Lower lobe of right lung (tissue), 2 donors: ENCODE results near the gene EPPIN. TPM values are rescaled to one million over a fixed set of nuclear protein-coding genes. Genes with fewer than 3 reads are reported as not detected.
A peak's percentile ranks its signal among the peaks of the same experiment; 100 is the strongest.
"Not testable (repeated sequence)": the region's sequence is repeated elsewhere in the genome, so short reads cannot be mapped to it uniquely, and the experiment has no call there.

Source experiments
- ATAC-seq, 2 donors: fragments of 200-7000 bp; cut with Tn5 transposase; one replicate each; pipeline ENCODE4 v1.9.1; 2020 to 2022; ENCODE audit warnings: mild to moderate bottlenecking in 2 of 2, moderate library complexity in 2 of 2
- DNase-seq: peaks from one replicate; pipeline ENCODE4 v3.0.0-alpha.2; 2020
- H3K27ac ChIP-seq: fragments of 200-600 bp; one replicate; pipeline ENCODE4 v1.8.0; 2022
- H3K27me3 ChIP-seq: fragments of 200-600 bp; one replicate; pipeline ENCODE4 v1.8.0; 2022; ENCODE audit warnings: low read depth
- H3K36me3 ChIP-seq: fragments of 200-600 bp; one replicate; pipeline ENCODE4 v1.8.0; 2022; ENCODE audit warnings: mild to moderate bottlenecking
- H3K4me1 ChIP-seq: fragments of 200-600 bp; one replicate; pipeline ENCODE4 v1.8.0; 2022
- H3K4me3 ChIP-seq: fragments of 200-600 bp; one replicate; pipeline ENCODE4 v1.8.0; 2022; ENCODE audit warnings: mild to moderate bottlenecking
- H3K9me3 ChIP-seq: fragments of 200-600 bp; one replicate; pipeline ENCODE4 v1.8.0; 2022
- CTCF ChIP-seq: fragments of 200-600 bp; IDR thresholded peaks from one replicate; pipeline ENCODE4 v1.8.0; 2022; ENCODE audit warnings: antibody characterized with exemption, mild to moderate bottlenecking
- intact Hi-C: fragments of 100-400 bp; cut with DNase I; formaldehyde crosslinking; loops from one replicate; pipeline ENCODE4 v1.11.0; 2022
- total RNA-seq: library from RNA; stranded (reverse); fragmentation: NEBNext Ultra II Directional; extraction: Animal tissue kit (Norgen Biotek cat#: 25700); gene quantifications from one replicate; pipeline ENCODE4 v1.2.1, GENCODE V29; 2021
- donor health status: DM: no; HTN: yes; CAD: no; lungs with severe emphysema.

The EPPIN gene
- total RNA-seq, 1 donor from 2014 or later: 0.38 TPM

- ATAC-seq (peak; percentile 72 to 90), DNase-seq (no peak)
- Histone ChIP-seq H3K36me3 (no peaks in the 10 kb centered on the region), H3K4me3 (no peak overlapping the region), H3K9me3 (no peaks in the 10 kb centered on the region), H3K27ac (peak overlapping the region; percentile 27), H3K27me3 (no peaks in the 10 kb centered on the region), H3K4me1 (peaks cover 5% of the 10 kb centered on the region)
- intact Hi-C loops: no loop called here
- TF ChIP-seq CTCF: no peak
Observed at GRCh38 chr20:45576995-45577394, 29.8 kb upstream of the EPPIN start.

GRCh38 chr20:45575931-45576330 is 28.7 kb upstream of the EPPIN start:
- Histone ChIP-seq H3K27me3 (no peaks in the 10 kb centered on the region), H3K4me3 (no peak overlapping the region), H3K4me1 (peaks cover 5% of the 10 kb centered on the region), H3K9me3 (no peaks in the 10 kb centered on the region), H3K27ac (peak overlapping the region; percentile 27), H3K36me3 (no peaks in the 10 kb centered on the region)
- intact Hi-C loops: no loop called here
- TF ChIP-seq CTCF: no peak
- ATAC-seq: peak; percentile 48 to 58
- no peak for DNase-seq

DNA sequence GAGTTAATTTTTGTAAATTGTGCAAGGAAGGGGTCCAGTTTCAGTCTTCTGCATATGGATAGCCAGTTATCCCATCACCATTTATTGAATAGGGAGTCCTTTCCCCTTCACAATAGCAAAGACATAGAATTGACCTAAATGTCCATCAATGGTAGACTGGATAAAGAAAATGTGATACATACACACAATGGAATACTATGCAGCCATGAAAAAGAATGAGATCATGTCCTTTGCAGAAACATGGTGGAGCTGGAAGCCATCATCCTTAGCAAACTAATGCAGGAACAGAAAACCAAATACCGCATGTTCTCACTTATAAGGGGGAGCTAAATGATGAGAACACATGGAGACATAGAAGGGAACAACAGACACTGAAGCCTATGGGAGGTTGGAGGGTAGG is 22.4 kb upstream of the EPPIN start:
- H3K4me3 ChIP-seq, H3K9me3 ChIP-seq, H3K36me3 ChIP-seq, H3K27ac ChIP-seq, H3K27me3 ChIP-seq, H3K4me1 ChIP-seq, intact Hi-C loops, DNase-seq, ATAC-seq: not testable (repeated sequence)

GRCh38 chr20:45564760-45565276 is 17.6 kb upstream of the EPPIN start:
- TF ChIP-seq CTCF: no peak
- no peak for ATAC-seq
- no peak overlapping the region for H3K27ac ChIP-seq
- no peaks in the 10 kb centered on the region for H3K9me3 ChIP-seq
- H3K4me1 ChIP-seq: no peaks in the 10 kb centered on the region
- no peaks in the 10 kb centered on the region for H3K27me3 ChIP-seq
- H3K36me3 ChIP-seq: no peaks in the 10 kb centered on the region
- H3K4me3 ChIP-seq: no peak overlapping the region
- DNase-seq: no peak
- intact Hi-C loops: no loop called here

- no peak overlapping the region for H3K27ac ChIP-seq
- H3K36me3 ChIP-seq: no peaks in the 10 kb centered on the region
- no peaks in the 10 kb centered on the region for H3K27me3 ChIP-seq
- intact Hi-C loops: no loop called here
- no peak for TF ChIP-seq CTCF
- no peaks in the 10 kb centered on the region for H3K9me3 ChIP-seq
- DNase-seq (no peak), ATAC-seq (no peak)
- H3K4me1 ChIP-seq: no peaks in the 10 kb centered on the region
- H3K4me3 ChIP-seq: no peak overlapping the region
Observed at GRCh38 chr20:45555198-45555597, 8.0 kb upstream of the EPPIN start.

DNA sequence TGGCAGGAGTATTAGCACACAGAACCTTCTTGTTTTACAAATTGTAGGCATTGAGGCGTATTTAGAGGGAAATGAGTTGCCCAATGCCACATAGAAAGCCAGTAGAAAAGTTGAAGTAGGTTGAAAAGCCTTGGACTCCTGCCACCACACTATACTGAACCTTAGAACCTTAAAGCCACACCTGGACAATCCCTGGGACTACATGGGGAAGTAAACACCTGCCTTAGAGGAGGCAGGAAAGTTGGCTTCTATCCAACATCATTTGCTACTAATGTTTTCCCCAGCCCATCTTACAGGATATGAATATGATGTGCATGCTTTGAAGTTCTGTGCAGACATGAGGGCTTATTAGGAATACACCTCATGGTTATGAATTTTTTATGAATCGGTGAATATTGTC is 5.3 kb upstream of the EPPIN start:
- ATAC-seq (no peak), DNase-seq (no peak)
- H3K9me3 ChIP-seq: no peaks in the 10 kb centered on the region
- no peaks in the 10 kb centered on the region for H3K27me3 ChIP-seq
- no peak overlapping the region for H3K4me3 ChIP-seq
- no peaks in the 10 kb centered on the region for H3K4me1 ChIP-seq
- intact Hi-C loops: no loop called here
- no peak for TF ChIP-seq CTCF
- H3K27ac ChIP-seq: no peak overlapping the region
- no peaks in the 10 kb centered on the region for H3K36me3 ChIP-seq
